Limb (tissue), 2 donors: ENCODE results near the gene PRIM2.
"Not testable (repeated sequence)": the region's sequence is repeated elsewhere in the genome, so short reads cannot be mapped to it uniquely, and the experiment has no call there.

Source experiments
- DNase-seq, 2 donors: peaks; one replicate each; pipeline ENCODE4 v3.0.0-alpha.2; 2016; ENCODE audit errors: extremely low spot score in 2 of 2

PRIM2 gene, protein sequence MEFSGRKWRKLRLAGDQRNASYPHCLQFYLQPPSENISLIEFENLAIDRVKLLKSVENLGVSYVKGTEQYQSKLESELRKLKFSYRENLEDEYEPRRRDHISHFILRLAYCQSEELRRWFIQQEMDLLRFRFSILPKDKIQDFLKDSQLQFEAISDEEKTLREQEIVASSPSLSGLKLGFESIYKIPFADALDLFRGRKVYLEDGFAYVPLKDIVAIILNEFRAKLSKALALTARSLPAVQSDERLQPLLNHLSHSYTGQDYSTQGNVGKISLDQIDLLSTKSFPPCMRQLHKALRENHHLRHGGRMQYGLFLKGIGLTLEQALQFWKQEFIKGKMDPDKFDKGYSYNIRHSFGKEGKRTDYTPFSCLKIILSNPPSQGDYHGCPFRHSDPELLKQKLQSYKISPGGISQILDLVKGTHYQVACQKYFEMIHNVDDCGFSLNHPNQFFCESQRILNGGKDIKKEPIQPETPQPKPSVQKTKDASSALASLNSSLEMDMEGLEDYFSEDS

DNA sequence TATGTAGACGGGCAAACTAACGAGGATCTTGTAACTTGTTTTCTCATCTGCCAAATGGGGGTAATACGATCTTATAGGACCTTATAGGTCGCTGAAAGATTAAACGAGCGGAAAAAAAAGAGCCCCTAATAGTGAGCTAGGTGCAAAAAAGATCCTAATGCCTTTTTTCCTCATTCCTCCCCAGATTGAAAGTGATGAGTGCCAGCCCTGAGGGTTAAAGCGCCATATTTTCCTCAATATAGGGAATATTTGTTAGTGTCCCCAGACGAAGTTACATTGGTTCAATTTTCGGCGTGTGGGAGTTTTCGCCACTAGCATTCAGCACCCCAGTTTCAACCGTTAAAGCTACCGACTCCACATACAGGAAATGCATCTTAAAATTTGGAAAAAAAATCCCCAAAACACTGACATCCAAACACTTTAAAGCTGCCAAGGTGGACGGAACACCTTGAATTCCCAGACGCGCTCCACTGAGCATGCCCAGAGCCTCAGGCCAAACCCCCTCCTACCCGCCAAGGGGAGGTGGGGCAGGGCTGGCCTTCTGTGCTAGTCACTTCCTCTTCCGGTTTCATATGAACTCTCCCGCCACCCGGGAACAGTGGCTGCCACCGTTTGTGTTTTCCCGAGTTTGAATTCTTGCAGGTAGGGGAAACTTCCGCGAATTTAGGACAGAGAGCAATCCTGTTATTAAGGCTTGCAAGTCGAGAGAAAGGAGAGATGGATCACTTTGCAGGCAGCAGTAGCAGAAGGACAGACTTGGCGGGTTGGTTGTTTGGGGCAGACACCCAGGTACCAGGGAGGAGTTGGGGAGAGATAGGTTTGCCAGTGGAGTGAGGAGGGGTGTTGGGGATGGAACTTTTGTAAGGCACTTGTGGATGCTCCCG, at the start of gene PRIM2:
Gene PRIM2 (plus strand): TSS at position 571 of the 884 bp plus-strand sequence. CDS start 816 bp downstream, outside the sequence.
- peak; percentile 88 to 92 for DNase-seq

DNA sequence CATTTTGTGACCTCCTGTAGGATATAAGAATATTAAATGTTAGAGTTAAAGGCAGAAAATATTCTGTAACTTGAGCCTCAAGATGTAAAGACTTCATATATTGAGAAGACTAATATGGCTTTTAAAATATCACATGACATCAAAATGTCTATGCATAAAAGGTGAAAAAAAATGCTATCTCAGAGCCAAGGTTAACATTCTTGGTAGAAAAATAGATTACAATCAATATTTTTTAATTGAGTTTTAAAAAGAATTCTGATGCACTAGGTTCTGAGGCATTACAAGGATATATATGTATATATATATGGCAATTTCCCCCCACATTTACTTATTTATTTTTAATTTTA, 49.2 kb upstream of the PRIM2 start:
- DNase-seq, result no peak

DNA sequence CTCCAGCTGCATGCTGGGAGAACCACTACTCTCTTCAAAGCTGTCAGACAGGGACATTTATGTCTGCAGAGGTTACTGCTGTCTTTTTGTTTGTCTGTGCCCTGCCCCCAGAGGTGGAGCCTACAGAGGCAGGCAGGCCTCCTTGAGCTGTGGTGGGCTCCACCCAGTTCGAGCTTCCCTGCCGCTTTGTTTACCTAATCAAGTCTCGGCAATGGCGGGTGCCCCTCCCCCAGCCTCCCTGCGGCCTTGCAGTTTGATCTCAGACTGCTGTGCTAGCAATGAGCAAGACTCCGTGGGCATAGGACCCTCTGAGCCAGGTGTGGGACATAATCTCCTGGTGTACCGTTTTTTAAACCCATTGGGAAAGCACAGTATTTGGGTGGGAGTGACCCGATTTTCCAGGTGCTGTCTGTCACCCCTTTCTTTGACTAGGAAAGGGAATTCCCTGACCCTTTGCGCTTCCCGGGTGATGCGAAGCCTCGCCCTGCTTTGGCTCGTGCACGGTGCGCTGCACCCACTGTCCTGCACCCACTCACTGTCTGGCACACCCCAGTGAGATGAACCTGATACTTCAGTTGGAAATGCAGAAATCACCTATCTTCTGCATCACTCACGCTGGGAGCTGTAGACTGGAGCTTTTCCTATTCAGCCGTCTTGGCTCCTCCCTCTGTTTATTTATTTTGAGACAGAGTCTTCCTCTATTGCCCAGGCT, 43.2 kb upstream of the PRIM2 start:
- not testable (repeated sequence) for DNase-seq

DNA sequence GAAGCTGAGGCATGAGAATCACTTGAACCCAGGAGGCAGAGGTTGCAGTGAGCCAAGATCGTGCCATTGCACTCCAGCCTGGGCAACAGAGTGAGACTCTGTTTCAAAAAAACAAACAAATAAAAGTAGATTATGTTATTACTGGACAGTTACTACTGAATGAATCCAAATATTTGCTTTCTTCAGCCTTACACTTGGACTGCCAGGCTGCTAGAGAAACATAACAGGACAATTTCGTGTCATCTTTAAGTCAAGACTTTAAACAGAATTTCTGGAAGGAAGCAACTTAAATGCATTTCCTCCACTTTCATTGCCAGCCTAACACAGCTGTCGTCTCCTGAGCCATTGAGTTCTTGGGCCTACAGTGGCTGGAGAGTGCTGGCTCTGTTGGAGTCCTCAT, 42.0 kb upstream of the PRIM2 start:
- no peak for DNase-seq

DNA sequence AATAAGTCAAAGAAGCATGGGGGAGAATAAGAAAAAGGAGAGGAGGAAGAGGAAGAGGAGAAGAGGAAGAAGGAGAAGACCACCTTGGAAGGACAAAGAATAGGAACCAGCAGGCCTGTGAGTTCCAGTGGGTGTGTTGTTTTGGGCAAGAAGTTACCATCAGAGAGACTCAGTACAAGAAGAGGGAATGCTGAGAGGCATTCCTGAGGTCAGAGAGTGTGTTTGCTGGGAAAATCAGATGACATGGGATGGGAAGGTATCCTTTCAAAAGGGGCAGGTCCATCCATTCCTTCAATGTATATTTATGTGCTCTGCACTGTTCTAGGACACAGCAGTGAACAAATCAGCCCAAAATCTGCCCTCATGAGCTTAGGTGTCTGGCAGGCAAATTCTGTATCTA, 40.5 kb upstream of the PRIM2 start:
- DNase-seq, result no peak

DNA sequence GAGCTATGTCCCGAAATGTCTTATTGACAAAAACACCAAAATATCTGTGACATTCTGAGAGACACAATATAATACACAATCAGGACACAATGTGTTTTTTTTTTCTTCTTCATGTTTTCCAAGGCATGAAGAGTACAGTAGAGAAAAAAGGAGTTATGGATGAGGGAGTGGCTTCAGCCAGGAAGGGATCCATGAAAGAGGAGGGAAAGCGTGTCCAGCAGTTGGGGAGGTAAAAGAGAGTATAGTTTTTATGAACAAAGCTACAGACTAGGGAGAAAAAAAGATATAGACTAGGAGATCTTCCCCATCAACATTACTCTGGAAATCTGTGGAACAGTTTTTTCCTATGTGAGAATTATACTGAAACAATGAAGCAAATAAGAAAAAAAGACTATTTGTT, 38.9 kb upstream of the PRIM2 start:
- no peak for DNase-seq

DNA sequence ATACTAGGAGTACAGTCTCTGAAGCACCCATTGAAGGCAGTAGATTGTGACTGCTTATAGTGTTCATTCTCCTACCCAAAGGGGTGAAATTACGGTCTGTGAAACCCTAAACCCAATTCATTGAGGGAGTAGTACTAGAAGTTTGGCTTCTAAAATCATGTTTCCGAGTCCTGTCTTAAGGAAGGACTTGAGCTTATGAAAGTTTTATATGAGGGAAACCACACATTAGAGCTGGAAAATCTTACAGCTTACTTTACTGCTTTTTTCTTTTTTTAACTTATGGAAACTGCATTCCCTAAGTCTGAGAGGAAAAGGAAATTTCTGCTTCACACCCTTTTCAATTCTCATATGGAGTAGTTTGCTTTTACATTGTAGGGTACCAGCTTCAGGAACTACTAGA, 38.4 kb upstream of the PRIM2 start:
- DNase-seq, result no peak

DNA sequence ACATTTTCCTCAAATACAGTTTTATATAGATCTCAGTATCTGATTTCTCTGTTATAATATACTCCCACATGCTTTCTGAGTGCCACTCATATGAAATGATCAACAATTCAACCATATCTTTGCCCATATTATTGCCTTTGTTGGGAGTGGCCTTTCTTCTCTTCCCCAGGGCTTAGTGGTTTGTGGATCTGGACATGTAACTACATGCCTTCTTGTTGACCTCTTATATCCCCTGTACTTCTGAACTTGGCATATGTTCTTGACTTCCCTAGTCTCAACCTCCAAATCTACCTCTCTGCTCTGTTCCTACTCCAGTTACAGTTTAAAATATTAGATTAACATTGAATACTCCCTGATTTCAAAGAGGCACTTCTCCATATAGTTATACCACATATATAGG, 34.3 kb upstream of the PRIM2 start:
- DNase-seq, result no peak

DNA sequence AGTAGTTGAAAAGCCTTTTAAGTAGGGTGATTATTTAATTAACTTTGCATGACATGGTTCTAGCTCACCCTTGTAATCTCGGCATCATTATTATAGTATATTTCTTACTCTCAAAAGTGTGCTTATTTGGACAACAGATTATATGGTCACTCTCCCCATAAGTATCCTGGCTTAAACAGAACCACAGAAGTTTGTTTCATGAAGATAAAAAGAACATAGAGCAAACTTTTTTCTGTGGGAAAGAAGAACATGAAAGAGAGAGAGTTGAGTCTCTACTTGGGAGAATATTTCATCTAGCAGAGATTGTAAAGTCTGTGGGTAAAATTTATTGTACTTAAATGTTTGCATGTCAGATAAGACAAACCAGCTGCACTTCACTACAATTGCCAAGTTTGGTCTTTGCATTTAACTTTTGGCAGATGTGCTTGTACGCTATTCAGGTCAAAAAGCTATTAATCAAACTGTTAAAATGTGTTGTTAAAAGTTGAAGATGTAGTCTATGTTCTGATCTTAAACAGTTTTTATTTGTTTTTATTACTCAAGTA, 33.4 kb upstream of the PRIM2 start:
- DNase-seq, result peak in 1 of 2 donors; percentile 45

DNA sequence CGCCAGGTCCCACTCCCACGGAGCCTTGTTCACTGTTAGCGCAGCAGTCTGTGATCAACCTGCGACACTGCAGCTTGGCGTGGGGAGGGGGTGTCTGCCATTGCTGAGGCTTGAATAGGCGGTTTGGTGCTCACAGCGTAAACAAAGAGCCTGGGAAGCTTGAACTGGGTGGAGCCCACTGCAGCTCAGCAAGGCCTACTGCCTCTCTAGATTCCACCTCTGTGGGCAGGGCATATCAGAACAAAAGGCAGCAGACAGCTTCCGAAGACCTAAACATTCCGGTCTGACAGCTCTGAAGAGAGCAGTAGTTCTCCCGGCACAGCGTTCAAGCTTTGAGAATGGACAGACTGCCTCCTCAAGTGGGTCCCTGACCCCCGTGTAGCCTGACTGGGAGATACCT, 29.3 kb upstream of the PRIM2 start:
- DNase-seq, result not testable (repeated sequence)

DNA sequence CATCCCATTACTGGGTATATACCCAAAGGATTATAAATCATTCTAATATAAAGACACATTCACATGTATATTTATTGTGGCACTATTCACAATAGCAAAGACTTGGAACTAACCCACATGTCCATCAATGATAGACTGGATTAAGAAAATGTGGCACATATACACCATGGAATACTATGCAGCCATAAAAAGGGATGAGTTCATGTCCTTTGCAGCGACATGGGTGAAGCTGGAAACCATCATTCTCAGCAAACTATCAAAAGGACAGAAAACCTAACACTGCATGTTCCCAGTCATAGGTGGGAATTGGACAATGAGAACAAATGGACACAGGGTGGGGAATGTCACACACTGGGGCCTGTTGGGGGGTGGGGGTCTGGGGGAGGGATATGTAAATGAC, 24.0 kb upstream of the PRIM2 start:
- not testable (repeated sequence) for DNase-seq

DNA sequence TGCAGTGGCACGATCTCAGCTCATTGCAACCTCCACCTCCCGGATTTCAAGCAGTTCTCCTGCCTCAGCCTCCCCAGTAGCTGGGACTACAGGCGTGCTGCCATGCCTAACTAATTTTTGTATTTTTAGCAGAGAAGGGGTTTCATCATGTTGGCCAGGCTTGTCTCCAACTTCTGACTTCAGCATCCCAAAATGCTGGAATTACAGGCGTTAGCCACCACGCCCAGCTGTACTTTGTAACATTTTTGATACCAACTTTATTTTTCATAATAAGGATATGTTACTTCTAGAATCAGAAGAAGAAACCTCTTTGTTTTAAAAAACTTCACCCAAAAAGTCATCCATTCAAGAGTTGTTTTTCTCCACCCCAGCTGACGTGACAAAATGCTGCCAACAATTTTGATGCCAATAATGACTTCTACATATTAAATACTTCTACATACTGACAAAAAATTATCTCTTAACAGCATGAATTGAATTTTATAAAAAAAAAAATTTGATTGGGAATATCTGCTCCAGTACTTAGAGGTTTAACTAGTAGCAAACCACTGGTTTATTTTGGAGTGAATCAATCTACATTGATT, 22.5 kb upstream of the PRIM2 start:
- no peak for DNase-seq

DNA sequence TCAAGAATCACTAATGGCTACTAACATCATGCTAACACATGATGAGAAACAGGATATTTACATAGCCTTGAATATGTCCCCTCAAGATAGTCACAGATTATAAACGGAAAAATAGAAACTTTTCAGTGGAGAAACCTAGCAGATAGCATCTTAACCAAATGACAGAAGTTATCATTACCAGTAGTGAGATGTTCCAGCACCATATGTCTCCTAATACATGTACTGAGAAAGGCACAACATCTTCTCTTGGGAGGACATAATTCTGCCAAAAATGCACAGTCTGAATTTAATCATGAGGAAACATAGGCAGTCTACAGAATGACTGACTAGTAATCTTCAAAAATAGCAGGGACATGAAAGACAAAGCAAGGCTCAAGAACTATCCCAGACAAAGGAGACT, 19.9 kb upstream of the PRIM2 start:
- DNase-seq, result no peak

DNA sequence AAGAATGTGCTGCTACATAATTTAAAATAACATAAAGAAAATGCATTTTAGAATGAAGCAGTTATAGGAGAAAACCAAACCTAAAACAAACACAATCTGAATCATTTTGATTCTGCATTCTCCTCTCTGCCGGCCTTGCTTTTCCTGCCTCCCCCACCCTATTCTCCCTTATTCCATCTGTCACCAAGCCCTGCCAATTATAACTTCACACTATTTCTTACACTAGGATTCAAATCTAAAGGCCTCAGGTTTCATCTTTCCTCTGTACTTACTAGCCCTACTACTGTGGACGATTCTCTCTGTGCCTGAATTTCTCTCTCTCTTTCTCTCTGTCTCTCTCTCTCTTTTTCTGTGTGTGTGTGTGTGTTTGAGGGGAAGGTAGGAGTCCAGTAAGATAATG, 18.7 kb upstream of the PRIM2 start:
- DNase-seq, result no peak

DNA sequence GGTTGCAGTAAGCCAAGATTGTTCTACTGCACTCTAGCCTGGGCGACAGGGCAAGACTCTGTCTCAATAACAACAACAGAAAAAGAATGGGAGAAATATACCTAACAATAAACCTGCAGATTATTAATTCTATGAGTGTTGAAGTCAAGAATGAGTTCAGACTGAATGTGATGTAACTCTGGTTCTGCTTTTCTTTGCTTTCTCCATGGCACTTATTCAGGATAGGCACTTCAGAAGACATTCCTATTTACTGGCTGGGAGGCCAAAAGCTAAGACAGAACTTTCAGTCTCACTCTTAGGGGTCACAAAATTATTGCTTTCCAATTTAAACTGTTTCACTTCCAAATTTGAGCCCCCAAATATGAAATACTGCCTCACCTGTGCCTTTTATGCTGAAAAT, 15.7 kb upstream of the PRIM2 start:
- DNase-seq, result no peak

DNA sequence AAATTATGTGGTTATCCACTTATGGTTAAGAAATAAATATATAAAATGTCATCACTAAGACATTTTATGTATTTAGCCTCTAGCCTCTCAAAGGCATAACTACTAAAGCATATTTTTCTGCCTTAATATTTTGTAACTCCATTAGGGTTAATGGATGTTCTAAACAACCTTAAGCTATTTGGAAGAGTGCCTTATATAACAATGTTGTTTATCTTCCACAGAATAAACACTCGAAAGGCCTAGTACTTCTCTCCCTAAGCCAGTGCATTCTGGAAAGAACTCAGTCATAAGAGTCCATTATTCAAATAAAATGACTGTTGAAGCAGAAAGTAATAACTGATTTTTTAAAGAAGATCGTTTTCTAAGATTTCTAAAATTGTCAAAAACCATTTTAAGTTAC, 15.0 kb upstream of the PRIM2 start:
- no peak for DNase-seq

DNA sequence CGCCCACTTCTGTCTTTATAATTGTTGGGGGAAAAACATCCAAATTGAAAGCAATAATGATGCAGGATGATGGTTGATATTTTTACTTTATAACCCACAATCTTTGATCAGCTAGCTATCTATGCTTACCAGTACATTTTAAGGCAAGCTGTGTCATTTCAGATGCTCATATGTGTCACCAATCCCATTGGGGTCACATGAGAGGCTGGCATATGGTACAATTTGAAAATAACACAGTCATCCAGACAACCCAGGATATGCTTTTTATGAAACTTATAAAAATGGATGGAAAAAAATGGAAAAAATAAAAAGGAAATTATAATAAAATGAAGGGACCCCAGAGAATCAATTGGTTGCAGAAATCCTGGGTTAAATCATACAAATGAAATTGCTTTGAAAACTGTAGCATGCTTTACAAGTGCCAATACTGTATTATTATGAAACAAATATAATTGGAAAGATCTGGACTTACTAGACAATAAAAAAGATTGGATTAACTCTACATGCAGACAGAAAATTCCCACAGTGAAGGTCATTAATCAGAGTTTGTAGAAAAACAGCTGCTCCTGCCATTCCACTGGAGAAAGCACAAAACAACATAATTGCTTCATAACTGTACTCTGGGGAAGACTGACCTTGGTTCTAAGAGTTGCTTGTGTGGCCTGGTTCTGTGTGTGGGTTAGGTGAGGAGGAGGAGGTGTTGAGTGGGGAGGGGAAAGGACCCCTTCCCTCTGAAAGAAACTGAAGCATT, 13.3 kb upstream of the PRIM2 start:
- DNase-seq, result peak in 1 of 2 donors; percentile 64

DNA sequence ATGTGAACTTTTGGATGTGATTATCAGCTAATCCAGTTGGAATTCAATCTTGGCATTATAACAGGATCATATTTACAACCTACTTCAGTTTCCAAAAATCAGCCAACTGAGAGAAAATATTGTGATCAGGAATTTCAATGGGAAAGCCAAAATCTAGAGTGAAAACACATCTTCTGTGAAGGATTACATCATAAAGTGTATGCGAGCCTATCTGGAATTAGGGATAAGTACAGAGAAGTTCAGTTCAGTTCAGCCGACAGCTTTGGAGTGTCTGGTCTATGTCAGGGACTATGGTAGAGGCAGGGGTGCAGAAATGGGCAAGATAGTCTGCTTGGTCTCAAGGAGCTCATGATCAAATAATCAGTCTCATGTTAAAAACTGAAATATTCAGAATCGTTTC, 12.3 kb upstream of the PRIM2 start:
- peak in 1 of 2 donors; percentile 46 for DNase-seq

DNA sequence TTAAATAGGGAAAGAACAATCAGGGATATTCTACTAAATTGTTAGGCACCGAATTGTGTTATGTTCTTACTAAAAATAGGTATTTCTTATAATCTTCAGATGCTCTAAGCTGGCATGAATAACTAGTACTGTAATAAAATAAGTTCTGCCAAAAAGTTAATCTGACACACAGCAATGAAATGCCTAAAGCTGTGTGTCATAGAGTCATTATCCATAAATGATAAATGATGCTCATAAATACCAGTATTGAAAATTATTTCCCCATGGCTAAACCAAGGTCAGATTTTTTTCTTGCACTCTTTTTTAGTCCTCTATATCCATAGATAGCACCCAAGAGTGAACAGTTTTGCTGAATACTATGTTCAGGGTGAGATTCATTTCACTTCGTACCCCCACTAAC, 11.7 kb upstream of the PRIM2 start:
- DNase-seq, result no peak

DNA sequence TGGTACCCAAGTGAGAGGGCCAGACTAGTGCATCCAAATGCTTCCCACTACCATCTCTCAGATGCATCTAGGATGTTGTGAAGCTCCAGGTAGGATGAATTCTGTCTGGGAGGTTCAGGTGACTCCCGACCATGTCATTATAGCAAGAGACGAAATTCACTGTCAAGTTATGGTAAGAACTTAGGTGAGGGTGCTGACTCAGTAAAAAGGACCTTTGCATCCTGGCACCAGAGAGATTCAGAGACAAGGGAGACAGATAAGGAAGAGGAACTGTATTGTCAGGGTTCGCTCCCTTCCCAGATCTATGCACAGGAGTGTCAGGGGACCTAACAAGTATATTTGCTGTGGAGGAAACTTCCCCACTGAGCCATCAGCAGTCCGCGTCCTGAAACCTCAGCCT, 11.2 kb upstream of the PRIM2 start:
- DNase-seq, result no peak
